Activated T-cell treated with anti-CD3 and anti-CD28 coated beads for 1 hour (primary cell): Measurements from ENCODE around the gene DVL3.

Experiments used
- DNase-seq: peaks from one replicate; pipeline ENCODE4 v3.0.0-alpha.2; 2020; ENCODE audit warnings: low read depth

Gene DVL3

GRCh38 chr3:184211297-184211696, 56.1 kb downstream of the DVL3 start:
- no peak for DNase-seq

- DNase-seq = no peak
Observed at GRCh38 chr3:184211718-184212117, 56.5 kb downstream of the DVL3 start.

DNA sequence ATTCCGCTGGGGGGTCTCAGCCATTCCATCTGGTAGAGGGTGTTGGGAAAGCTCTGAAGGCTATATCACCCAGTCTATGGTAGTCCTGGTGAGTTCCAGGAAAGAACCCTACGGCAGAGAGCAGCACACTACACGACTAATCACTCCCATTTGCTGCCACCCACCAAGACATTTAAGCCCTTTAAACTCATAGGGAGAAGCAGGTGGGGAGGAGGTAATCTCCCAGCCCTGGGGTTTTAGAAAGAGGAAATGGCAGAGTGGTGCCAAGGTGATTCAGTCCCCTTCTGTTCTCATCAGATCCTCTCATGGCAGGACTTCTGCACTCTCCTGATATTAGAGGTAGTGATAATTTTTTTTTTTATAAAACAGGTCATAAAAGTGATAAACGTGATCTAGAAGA, 63.6 kb downstream of the DVL3 start:
- DNase-seq = no peak

DNA sequence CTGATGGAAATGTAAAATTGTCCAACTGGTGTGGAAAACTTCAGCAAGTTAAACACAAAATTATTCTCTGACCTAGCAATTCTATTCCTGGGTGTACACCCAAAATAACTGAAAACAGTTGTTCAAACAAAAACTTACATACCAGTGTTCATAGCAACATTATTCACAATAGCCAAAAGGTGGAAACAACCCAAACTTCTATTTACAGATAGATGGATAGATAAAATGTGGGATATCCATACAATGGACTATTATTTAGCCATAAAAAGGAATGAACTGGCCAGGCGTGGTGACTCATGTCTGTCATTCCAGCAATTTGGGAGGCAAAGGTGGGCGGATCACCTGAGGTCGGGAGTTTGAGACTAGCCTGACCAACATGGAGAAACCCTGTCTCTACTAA, 67.3 kb downstream of the DVL3 start:
- no peak for DNase-seq
